ENCODE results near the gene POLR1E. TPM values are rescaled to one million over a fixed set of nuclear protein-coding genes. Genes with fewer than 3 reads are reported as not detected.

Gene POLR1E
- total RNA-seq, 1 donor from 2014 or later, result 21.9 TPM

DNA sequence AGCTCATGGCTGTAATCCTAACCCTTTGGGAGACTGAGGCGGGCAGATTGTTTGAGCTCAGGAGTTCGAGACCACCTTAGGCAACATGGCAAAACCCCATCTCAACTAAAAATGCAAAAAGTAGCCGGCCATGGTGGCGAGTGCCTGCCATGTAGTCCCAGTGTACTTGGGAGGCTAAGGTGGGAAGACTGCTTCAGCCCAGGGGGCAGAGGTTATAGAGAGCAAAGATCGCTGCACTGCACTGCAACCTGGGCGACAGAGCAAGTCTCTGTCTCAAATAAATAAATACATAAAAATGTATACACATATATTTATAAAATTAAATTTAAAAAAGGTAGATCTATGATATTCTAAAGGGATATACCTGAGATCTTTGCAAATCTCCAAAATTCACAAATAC, 39.9 kb upstream of the POLR1E start:
- no peak overlapping the region for H3K27ac Mint-ChIP-seq (ENCODE audit: unreplicated experiment)
- H3K4me3 Mint-ChIP-seq (ENCODE audit: unreplicated experiment), result no peak overlapping the region
- no peaks in the 10 kb centered on the region for H3K27me3 Mint-ChIP-seq (ENCODE audit: unreplicated experiment)
- H3K4me1 Mint-ChIP-seq (ENCODE audit: unreplicated experiment), result peaks cover 2% of the 10 kb centered on the region
- TF ChIP-seq, protein P1, sequence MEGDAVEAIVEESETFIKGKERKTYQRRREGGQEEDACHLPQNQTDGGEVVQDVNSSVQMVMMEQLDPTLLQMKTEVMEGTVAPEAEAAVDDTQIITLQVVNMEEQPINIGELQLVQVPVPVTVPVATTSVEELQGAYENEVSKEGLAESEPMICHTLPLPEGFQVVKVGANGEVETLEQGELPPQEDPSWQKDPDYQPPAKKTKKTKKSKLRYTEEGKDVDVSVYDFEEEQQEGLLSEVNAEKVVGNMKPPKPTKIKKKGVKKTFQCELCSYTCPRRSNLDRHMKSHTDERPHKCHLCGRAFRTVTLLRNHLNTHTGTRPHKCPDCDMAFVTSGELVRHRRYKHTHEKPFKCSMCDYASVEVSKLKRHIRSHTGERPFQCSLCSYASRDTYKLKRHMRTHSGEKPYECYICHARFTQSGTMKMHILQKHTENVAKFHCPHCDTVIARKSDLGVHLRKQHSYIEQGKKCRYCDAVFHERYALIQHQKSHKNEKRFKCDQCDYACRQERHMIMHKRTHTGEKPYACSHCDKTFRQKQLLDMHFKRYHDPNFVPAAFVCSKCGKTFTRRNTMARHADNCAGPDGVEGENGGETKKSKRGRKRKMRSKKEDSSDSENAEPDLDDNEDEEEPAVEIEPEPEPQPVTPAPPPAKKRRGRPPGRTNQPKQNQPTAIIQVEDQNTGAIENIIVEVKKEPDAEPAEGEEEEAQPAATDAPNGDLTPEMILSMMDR (IDR thresholded peaks at IDR 0.05), result no peak
- H3K9me3 Mint-ChIP-seq (ENCODE audit: unreplicated experiment), result no peaks in the 10 kb centered on the region
- DNase-seq (ENCODE audit: extremely low spot score, unreplicated experiment), result no peak
- H3K36me3 Mint-ChIP-seq (ENCODE audit: unreplicated experiment), result peaks cover 27% of the 10 kb centered on the region

DNA sequence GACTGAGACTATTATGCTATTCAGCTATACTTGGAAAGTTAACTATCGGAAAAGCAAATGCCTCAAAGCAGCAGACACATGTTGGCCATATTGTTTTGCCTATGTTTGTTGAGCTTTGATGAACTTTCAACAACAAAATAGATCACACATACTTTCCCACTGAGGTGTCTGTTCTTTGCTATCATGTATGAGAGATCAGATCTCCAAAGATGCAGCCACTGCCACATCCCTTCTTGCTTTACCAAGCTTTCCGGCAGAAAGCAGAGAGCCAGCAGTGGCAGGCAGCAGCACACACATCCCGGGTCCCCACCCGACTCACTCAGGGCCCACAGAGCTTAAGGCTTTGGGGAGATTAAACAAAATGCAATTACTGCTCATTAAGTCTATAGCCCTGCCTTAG, 39.3 kb upstream of the POLR1E start:
- H3K27me3 Mint-ChIP-seq (ENCODE audit: unreplicated experiment), result no peaks in the 10 kb centered on the region
- no peaks in the 10 kb centered on the region for H3K9me3 Mint-ChIP-seq (ENCODE audit: unreplicated experiment)
- TF ChIP-seq, protein P1 (IDR thresholded peaks at IDR 0.05), result no peak
- peaks cover 23% of the 10 kb centered on the region for H3K36me3 Mint-ChIP-seq (ENCODE audit: unreplicated experiment)
- H3K4me1 Mint-ChIP-seq (ENCODE audit: unreplicated experiment), result peaks cover 2% of the 10 kb centered on the region
- no peak for DNase-seq (ENCODE audit: extremely low spot score, unreplicated experiment)
- no peak overlapping the region for H3K27ac Mint-ChIP-seq (ENCODE audit: unreplicated experiment)
- no peak overlapping the region for H3K4me3 Mint-ChIP-seq (ENCODE audit: unreplicated experiment)

DNA sequence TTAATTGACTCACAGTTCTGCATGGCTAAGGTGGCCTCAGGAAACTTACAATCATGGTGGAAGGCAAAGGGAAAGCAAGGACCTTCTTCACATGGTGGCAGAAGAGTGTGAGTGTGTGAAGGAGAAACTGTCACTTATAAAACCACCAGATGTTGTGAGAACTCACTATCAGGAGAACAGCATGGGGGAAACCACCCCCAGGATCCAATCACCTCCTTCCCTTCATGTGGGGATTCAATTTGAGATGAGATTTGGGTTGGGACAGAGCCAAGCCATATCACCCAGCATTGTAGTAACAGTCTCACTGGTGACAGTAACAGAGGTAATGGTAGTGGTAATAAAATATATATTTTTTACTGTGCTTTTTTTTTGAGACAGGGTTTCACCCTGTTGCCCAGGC, 38.6 kb upstream of the POLR1E start:
- H3K9me3 Mint-ChIP-seq (ENCODE audit: unreplicated experiment), result no peaks in the 10 kb centered on the region
- TF ChIP-seq, protein P1 (IDR thresholded peaks at IDR 0.05), result no peak
- no peak overlapping the region for H3K4me3 Mint-ChIP-seq (ENCODE audit: unreplicated experiment)
- H3K36me3 Mint-ChIP-seq (ENCODE audit: unreplicated experiment), result peaks cover 16% of the 10 kb centered on the region
- H3K27me3 Mint-ChIP-seq (ENCODE audit: unreplicated experiment), result no peaks in the 10 kb centered on the region
- no peak for DNase-seq (ENCODE audit: extremely low spot score, unreplicated experiment)
- peaks cover 2% of the 10 kb centered on the region for H3K4me1 Mint-ChIP-seq (ENCODE audit: unreplicated experiment)
- peak overlapping the region; percentile 15 for H3K27ac Mint-ChIP-seq (ENCODE audit: unreplicated experiment)

DNA sequence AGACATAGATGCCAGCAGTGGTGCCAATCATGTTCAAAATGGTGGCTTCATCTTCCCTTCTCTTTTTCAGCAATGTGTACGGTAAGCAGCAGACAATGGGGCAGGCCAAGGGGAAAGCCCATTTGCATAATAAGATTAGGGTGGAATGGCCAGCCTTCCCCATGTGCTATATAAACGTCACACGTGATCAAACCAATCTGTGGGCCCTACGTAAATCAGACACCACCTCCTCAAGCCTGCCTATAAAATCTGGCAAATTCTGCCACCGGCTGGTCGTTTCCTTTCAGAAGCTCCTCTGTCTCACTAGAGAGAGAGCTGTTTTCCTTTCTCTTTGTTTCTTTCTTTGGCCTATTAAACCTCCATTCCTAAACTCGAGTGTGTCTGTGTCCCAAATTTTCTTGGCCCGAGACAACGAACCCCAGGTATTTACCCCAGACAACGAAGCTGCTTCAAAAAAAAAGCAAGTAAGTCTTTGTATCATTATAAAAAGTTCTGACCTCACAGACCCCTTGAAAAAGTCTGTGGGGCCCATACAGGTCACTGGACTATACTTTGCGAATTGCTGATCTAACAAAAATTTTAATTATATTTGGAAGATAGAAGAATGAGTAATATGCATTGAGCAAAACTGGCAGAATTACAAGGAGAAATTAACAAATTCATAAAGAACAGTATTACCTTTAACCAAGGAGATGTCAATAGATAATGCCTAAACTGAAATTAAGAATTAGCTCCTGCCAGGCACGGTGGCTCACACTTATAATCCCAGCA, 35.7 kb upstream of the POLR1E start:
- Mint-ChIP-seq H3K36me3 (ENCODE audit: unreplicated experiment) (peaks cover 13% of the 10 kb centered on the region), H3K4me1 (ENCODE audit: unreplicated experiment) (peaks cover 7% of the 10 kb centered on the region), H3K27me3 (ENCODE audit: unreplicated experiment) (no peaks in the 10 kb centered on the region), H3K27ac (ENCODE audit: unreplicated experiment) (peak overlapping the region; percentile 27), H3K9me3 (ENCODE audit: unreplicated experiment) (no peaks in the 10 kb centered on the region), H3K4me3 (ENCODE audit: unreplicated experiment) (no peak overlapping the region)
- DNase-seq (ENCODE audit: extremely low spot score, unreplicated experiment), result no peak
- TF ChIP-seq, protein P1 (IDR thresholded peaks at IDR 0.05), result no peak

DNA sequence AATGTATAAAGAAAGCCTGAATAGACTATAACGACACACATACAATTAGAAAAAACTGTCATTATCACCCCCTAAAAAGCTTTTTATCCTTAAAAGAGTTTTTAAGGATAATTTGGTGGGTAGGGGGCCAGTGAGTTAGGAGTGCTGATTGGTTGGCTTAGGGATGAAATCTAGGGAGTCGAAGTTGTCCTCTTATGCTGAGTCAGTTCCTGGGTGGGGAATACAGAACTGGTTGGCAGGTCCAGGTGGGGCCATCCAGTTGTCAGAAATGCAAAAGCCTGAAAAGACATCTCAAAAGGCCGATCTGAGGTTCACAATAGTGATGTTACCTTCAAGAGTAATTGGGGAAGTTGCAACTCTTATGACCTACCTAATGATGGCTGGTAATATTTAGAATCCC, 34.1 kb upstream of the POLR1E start:
- DNase-seq (ENCODE audit: extremely low spot score, unreplicated experiment), result no peak
- TF ChIP-seq, protein P1 (IDR thresholded peaks at IDR 0.05), result no peak
- Mint-ChIP-seq H3K27me3 (ENCODE audit: unreplicated experiment) (no peaks in the 10 kb centered on the region), H3K9me3 (ENCODE audit: unreplicated experiment) (no peaks in the 10 kb centered on the region), H3K4me3 (ENCODE audit: unreplicated experiment) (no peak overlapping the region), H3K4me1 (ENCODE audit: unreplicated experiment) (peaks cover 7% of the 10 kb centered on the region), H3K36me3 (ENCODE audit: unreplicated experiment) (peaks cover 18% of the 10 kb centered on the region), H3K27ac (ENCODE audit: unreplicated experiment) (no peak overlapping the region)
